HEK293 (cell line): ENCODE results near the gene PRKCZ.

Source experiments
- HOXC10 ChIP-seq: sonication (generic); formaldehyde crosslinking; IDR thresholded peaks from 2 replicates; pipeline ENCODE4 v1.8.1; 2023; ENCODE audit warnings: mild to moderate bottlenecking, missing genetic modification reagents
- KLF10 ChIP-seq: fragments of 450-650 bp; IDR thresholded peaks from 2 replicates; pipeline ENCODE4 v1.5.1; 2018; ENCODE audit warnings: missing biosample characterization, mild to moderate bottlenecking, missing genetic modification characterization
- KLF7 ChIP-seq: fragments of 450-650 bp; formaldehyde crosslinking; IDR thresholded peaks from 2 replicates; pipeline ENCODE4 v1.5.1; 2016; ENCODE audit warnings: missing biosample characterization, missing genetic modification characterization, borderline replicate concordance
- PRDM1 ChIP-seq: fragments of 450-650 bp; formaldehyde crosslinking; IDR thresholded peaks from 2 replicates; pipeline ENCODE4; 2016; ENCODE audit warnings: missing biosample characterization, missing genetic modification characterization
- PRDM10 ChIP-seq: fragments of 450-650 bp; formaldehyde crosslinking; IDR thresholded peaks from 2 replicates; pipeline ENCODE4 v1.5.1; 2016; ENCODE audit warnings: missing biosample characterization, missing genetic modification characterization
- REST ChIP-seq: fragments of 450-650 bp; formaldehyde crosslinking; IDR thresholded peaks from 2 replicates; pipeline ENCODE4 v1.5.1; 2016; ENCODE audit warnings: missing biosample characterization, missing genetic modification characterization
- SP7 ChIP-seq: fragments of 450-650 bp; formaldehyde crosslinking; IDR thresholded peaks from 2 replicates; pipeline ENCODE4 v1.5.1; 2016; ENCODE audit warnings: missing biosample characterization, missing genetic modification characterization
- TSHZ1 ChIP-seq: fragments of 450-650 bp; formaldehyde crosslinking; IDR thresholded peaks from 2 replicates; pipeline ENCODE4 v1.5.1; 2016; ENCODE audit warnings: missing biosample characterization, missing genetic modification characterization, borderline replicate concordance
- ZBTB7A ChIP-seq: fragments of 450-650 bp; formaldehyde crosslinking; IDR thresholded peaks from 2 replicates; pipeline ENCODE4 v1.5.1; 2016; ENCODE audit warnings: low read depth, missing biosample characterization, missing genetic modification characterization
- ZFHX2 ChIP-seq: fragments of 450-650 bp; formaldehyde crosslinking; conservative IDR thresholded peaks from 2 replicates; pipeline ENCODE4 v1.5.1; 2016; ENCODE audit warnings: missing biosample characterization, missing genetic modification characterization
- ZNF148 ChIP-seq: fragments of 450-650 bp; formaldehyde crosslinking; IDR thresholded peaks from 2 replicates; pipeline ENCODE4 v1.5.0; 2017; ENCODE audit warnings: missing biosample characterization, missing genetic modification characterization, borderline replicate concordance
- ZNF18 ChIP-seq: fragments of 450-650 bp; formaldehyde crosslinking; IDR thresholded peaks from 2 replicates; pipeline ENCODE4 v1.5.1; 2016; ENCODE audit warnings: missing biosample characterization, missing genetic modification characterization
- ZNF366 ChIP-seq: fragments of 450-650 bp; formaldehyde crosslinking; conservative IDR thresholded peaks from 2 replicates; pipeline ENCODE4 v1.5.1; 2016; ENCODE audit warnings: missing biosample characterization, missing genetic modification characterization
- ZNF394 ChIP-seq: fragments of 450-650 bp; formaldehyde crosslinking; IDR thresholded peaks from 2 replicates; pipeline ENCODE4 v1.5.1; 2016; ENCODE audit warnings: missing biosample characterization, missing genetic modification characterization, mild to moderate bottlenecking, moderate library complexity, borderline replicate concordance
- ZNF449 ChIP-seq: fragments of 450-650 bp; formaldehyde crosslinking; IDR thresholded peaks from 2 replicates; pipeline ENCODE4 v1.5.1; 2017; ENCODE audit warnings: missing biosample characterization, mild to moderate bottlenecking, missing genetic modification characterization, moderate library complexity
- ZNF561 ChIP-seq: fragments of 450-650 bp; IDR thresholded peaks from 2 replicates; pipeline ENCODE4 v1.5.1; 2018; ENCODE audit warnings: missing biosample characterization, missing genetic modification characterization, borderline replicate concordance
- ZNF664 ChIP-seq: fragments of 450-650 bp; formaldehyde crosslinking; IDR thresholded peaks from 2 replicates; pipeline ENCODE4 v1.5.1; 2016; ENCODE audit warnings: missing biosample characterization, missing genetic modification characterization
- ZNF76 ChIP-seq: fragments of 450-650 bp; formaldehyde crosslinking; IDR thresholded peaks from 2 replicates; pipeline ENCODE4; 2016; ENCODE audit warnings: low read depth, missing biosample characterization, missing genetic modification characterization, borderline replicate concordance
- ZSCAN16 ChIP-seq: fragments of 450-650 bp; formaldehyde crosslinking; IDR thresholded peaks from 2 replicates; pipeline ENCODE4 v1.5.1; 2016; ENCODE audit warnings: missing biosample characterization, missing genetic modification characterization
- ZSCAN23 ChIP-seq: fragments of 450-650 bp; formaldehyde crosslinking; IDR thresholded peaks from 2 replicates; pipeline ENCODE4 v1.5.1; 2016; ENCODE audit warnings: missing biosample characterization, missing genetic modification characterization

Gene PRKCZ

GRCh38 chr1:2189459-2190425 is 139.5 kb downstream of the PRKCZ start (continued):
- TF ChIP-seq ZSCAN16 (tag by site-specific recombination) = no peak
- TF ChIP-seq KLF7 (tag by site-specific recombination) = no peak
- TF ChIP-seq ZNF449 = no peak
- TF ChIP-seq HOXC10 (CRISPR knock-in tag) = no peak
- 0 out of 2 replicates have a peak, but pooled peaks have one; percentile 24 for TF ChIP-seq ZFHX2 (tag by site-specific recombination)
- no peak for TF ChIP-seq ZNF664
- TF ChIP-seq KLF10 (tag by site-specific recombination) = peak; percentile 39; the same call in 1 of the 2 replicates
- TF ChIP-seq SP7 (tag by site-specific recombination) = 0 out of 2 replicates have a peak, but pooled peaks have one; percentile 30
- 0 out of 2 replicates have a peak, but pooled peaks have one; percentile 25 for TF ChIP-seq PRDM10 (tag by site-specific recombination)
- TF ChIP-seq ZNF76 (tag by site-specific recombination) = no peak
- no peak for TF ChIP-seq ZNF148
- no peak for TF ChIP-seq ZNF561 (tag by site-specific recombination)
- TF ChIP-seq ZNF394 = peak; percentile 25; the same call in 1 of the 2 replicates
- no peak for TF ChIP-seq ZSCAN23 (tag by site-specific recombination)
- TF ChIP-seq REST (tag by site-specific recombination) = no peak
- TF ChIP-seq PRDM1 (tag by site-specific recombination) = 0 out of 2 replicates have a peak, but pooled peaks have one; percentile 11
- TF ChIP-seq ZBTB7A (tag by site-specific recombination) = no peak
- TF ChIP-seq TSHZ1 (tag by site-specific recombination) = no peak
- no peak for TF ChIP-seq ZNF18 (tag by site-specific recombination)
- TF ChIP-seq ZNF366 (tag by site-specific recombination) = 0 out of 2 replicates have a peak, but pooled peaks have one; percentile 24
